ENCODE results near the gene PLAC9.

PLAC9 gene

GRCh38 chr10:80160361-80161320 lies 28.1 kb downstream of the PLAC9 start:
- no peak for DNase-seq (ENCODE audit: low read depth)

GRCh38 chr10:80161321-80162083 lies 29.0 kb downstream of the PLAC9 start:
- DNase-seq (ENCODE audit: low read depth) = no peak

- DNase-seq (ENCODE audit: low read depth) = no peak
Observed at GRCh38 chr10:80163741-80164341, 31.3 kb downstream of the PLAC9 start.

- no peak for DNase-seq (ENCODE audit: low read depth)
Observed at GRCh38 chr10:80164596-80164995, 32.1 kb downstream of the PLAC9 start.

GRCh38 chr10:80165173-80165572 lies 32.6 kb downstream of the PLAC9 start:
- no peak for DNase-seq (ENCODE audit: low read depth)

- no peak for DNase-seq (ENCODE audit: low read depth)
Observed at GRCh38 chr10:80166581-80167470, 34.3 kb downstream of the PLAC9 start.

- DNase-seq (ENCODE audit: low read depth) = no peak
Observed at GRCh38 chr10:80167471-80168161, 35.1 kb downstream of the PLAC9 start.

GRCh38 chr10:80168162-80168511 lies 35.6 kb downstream of the PLAC9 start:
- DNase-seq (ENCODE audit: low read depth) = no peak

GRCh38 chr10:80168679-80169380 lies 36.3 kb downstream of the PLAC9 start:
- DNase-seq (ENCODE audit: low read depth) = no peak

GRCh38 chr10:80170026-80170425 lies 37.5 kb downstream of the PLAC9 start:
- DNase-seq (ENCODE audit: low read depth) = no peak

GRCh38 chr10:80170641-80171040 lies 38.1 kb downstream of the PLAC9 start:
- no peak for DNase-seq (ENCODE audit: low read depth)

- DNase-seq (ENCODE audit: low read depth) = no peak
Observed at GRCh38 chr10:80171248-80171660, 38.7 kb downstream of the PLAC9 start.

GRCh38 chr10:80172896-80173295 lies 40.4 kb downstream of the PLAC9 start:
- no peak for DNase-seq (ENCODE audit: low read depth)

GRCh38 chr10:80173466-80173865 lies 40.9 kb downstream of the PLAC9 start:
- no peak for DNase-seq (ENCODE audit: low read depth)

- no peak for DNase-seq (ENCODE audit: low read depth)
Observed at GRCh38 chr10:80174641-80175395, 42.3 kb downstream of the PLAC9 start.

GRCh38 chr10:80176526-80176925 lies 44.0 kb downstream of the PLAC9 start:
- DNase-seq (ENCODE audit: low read depth) = no peak

- no peak for DNase-seq (ENCODE audit: low read depth)
Observed at GRCh38 chr10:80177781-80178636, 45.5 kb downstream of the PLAC9 start.

- DNase-seq (ENCODE audit: low read depth) = no peak
Observed at GRCh38 chr10:80182986-80183385, 50.5 kb downstream of the PLAC9 start.

GRCh38 chr10:80183436-80183835 lies 50.9 kb downstream of the PLAC9 start:
- DNase-seq (ENCODE audit: low read depth) = no peak
